Measurements from ENCODE around the gene COPB2.

Gene COPB2

DNA sequence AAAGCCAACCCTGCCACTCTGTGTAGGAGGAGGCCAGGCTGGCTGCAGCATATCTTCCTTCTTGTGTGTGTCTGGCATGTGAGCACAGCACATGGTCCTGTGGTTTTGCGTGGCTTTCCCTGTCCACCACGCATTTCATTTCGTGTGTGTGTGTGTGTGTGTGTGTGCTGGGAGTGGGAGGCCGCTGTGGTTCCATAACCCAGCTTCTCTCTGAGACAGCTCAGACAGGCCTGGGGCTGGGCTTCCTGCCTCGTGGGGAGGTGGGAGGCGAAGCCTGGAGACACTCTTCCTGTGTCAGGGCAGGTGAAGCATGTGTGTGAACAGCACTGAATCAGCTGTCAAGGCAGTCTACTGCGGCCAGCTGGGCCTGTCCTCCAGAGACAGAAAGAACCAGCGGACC is 61.6 kb downstream of the COPB2 start:
- no peak for DNase-seq (ENCODE audit: low spot score)

GRCh38 chr3:139327231-139327630 is 62.2 kb downstream of the COPB2 start:
- no peak for DNase-seq (ENCODE audit: low spot score)

DNA sequence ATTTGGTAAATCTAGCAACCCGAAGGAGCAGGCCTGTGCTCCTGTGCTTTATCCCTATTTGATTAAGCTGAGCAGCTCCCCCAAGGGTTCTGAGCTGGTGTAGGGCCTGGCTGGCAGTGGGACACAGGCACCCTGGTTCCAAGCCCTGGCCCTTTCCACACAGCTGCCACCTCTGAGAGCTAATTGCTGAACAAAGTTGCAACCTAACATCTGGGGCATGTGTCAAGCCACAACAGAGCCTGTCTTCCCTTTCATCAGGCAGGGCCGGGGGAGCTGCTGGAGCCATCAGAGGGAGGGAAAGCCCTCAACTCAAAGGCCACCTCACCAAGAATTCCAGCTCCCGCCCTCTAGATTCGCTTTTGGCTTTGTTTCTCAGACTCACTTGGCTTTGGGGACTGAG is 62.7 kb downstream of the COPB2 start:
- no peak for DNase-seq (ENCODE audit: low spot score)

- DNase-seq (ENCODE audit: low spot score), result no peak
These were observed 63.3 kb downstream of the COPB2 start for GRCh38 chr3:139326131-139326530.

DNA sequence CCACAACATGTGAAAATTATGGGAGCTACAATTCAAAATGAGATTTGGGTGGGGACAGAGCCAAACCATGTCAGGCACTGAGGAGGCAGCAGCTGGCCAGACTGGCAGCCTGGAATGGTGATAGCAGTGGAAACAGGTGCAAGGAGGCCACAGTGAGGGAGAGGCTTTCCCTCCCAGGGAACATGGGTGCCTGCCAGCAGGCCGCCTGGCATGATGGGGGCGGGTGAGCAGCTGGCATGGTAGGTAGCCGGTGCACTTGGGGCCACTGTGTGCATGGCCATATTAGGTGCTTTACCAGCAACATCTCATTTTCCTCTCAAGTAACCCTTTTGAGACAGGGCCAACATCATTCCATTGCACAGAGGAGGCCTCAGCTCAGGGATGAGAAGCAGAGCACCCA is 63.9 kb downstream of the COPB2 start:
- no peak for DNase-seq (ENCODE audit: low spot score)

DNA sequence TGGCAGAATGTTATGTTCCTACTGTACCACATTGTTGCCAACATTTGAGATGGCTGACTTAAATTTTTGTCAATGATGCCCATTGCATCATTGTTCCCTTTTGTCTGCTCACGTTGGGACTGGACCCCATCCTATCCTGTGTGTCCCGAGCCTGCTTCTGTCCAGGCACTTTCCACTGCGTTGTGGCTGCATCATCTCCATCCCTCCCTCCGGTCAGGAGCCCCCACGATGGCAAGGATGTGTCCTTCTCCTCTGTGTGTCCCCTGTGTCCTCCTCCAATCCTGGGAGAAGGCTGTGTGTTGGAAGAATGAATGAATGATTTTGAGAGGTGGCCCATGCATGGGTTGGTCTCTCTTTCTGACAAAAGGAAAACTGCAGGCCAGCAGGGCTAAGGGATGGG is 65.0 kb downstream of the COPB2 start:
- no peak for DNase-seq (ENCODE audit: low spot score)

GRCh38 chr3:139323146-139323545 is 66.3 kb downstream of the COPB2 start:
- no peak for DNase-seq (ENCODE audit: low spot score)

GRCh38 chr3:139322346-139322745 is 67.1 kb downstream of the COPB2 start:
- DNase-seq (ENCODE audit: low spot score), result no peak

GRCh38 chr3:139320551-139321309 is 68.7 kb downstream of the COPB2 start:
- no peak for DNase-seq (ENCODE audit: low spot score)

GRCh38 chr3:139319428-139320402 is 69.7 kb downstream of the COPB2 start:
- DNase-seq (ENCODE audit: low spot score), result no peak

GRCh38 chr3:139318826-139319225 is 70.6 kb downstream of the COPB2 start:
- DNase-seq (ENCODE audit: low spot score), result no peak

- no peak for DNase-seq (ENCODE audit: low spot score)
These were observed 71.0 kb downstream of the COPB2 start for GRCh38 chr3:139318431-139318816.

DNA sequence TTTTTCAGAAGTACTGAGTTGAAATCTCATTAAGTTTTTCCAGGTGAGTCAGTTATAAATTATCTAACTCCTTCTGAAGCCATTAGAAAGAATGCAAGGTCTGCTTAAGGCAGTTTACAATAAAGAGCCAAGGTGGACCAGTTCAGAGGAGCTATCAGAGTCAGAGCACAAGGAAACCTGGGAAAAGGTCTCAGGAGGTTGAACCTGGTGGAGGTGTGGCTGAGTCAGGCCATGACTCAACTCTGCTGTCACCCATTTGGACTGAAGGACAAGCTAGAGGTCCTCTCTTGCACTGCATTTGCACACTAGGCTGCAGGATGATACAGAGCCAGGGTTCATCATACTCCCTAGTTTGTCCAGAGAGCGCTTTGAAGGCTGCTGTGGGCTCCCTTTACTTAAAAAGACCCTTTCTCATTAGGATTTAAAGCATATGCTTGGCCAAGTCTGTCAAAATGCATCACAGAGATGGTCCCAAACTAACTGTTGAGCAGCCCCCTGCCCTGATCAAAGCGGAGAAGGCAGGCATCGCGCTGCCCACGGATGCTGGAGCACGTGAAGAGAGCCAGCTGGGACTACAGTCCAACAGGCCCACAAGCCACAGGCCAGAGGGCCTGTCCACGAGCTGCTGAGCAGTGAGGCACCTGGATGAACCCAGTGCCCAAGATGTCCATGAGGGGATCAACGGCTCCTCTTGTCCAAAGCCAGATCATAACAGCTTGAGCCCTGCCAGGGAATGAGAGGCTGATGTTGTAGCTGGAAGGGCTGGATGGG is 71.6 kb downstream of the COPB2 start:
- DNase-seq (ENCODE audit: low spot score), result no peak

GRCh38 chr3:139317215-139317614 is 72.2 kb downstream of the COPB2 start:
- DNase-seq (ENCODE audit: low spot score), result no peak

DNA sequence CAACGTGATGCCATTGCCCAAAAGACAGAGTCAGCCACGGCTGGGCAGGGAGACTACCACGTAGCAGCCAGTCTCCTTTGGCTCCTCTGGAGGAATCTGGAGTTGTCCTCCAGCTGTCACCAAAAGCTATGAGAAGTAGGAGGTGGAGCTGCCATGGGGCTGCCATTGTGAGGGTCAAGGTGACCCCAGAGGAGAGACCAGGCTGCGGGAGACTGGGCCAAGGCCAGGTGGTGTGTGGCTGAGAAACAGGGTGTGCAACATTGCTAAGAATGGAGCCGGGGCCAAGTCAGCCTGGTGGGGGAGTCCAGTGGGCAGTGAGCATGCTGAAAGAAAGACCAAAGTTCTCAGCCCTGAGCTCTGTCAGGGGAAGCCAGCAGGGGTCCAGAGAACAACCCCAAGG is 75.5 kb downstream of the COPB2 start:
- DNase-seq (ENCODE audit: low spot score), result no peak

GRCh38 chr3:139312959-139313358 is 76.5 kb downstream of the COPB2 start:
- no peak for DNase-seq (ENCODE audit: low spot score)

- DNase-seq (ENCODE audit: low spot score), result no peak
These were observed 77.0 kb downstream of the COPB2 start for GRCh38 chr3:139312416-139312815.

DNA sequence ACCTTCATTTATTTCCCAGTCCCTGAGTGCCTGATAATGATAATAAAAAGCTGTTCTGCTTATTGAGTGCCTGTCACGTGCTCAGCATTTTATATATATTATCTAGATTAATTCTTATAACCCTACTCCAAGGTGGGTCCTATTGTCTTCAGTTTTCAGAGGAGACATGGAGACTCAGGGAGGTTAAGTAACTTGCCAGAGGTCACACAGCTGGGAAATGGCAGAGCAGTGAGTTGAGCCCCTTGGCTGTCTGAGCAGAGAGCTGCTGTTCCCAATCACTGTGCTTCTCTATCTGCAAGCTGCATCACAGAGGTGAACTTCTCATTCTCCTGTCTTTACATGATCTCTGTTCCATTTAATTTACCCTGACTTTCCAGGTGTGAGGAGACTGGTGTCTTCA is 77.9 kb downstream of the COPB2 start:
- DNase-seq (ENCODE audit: low spot score), result no peak

DNA sequence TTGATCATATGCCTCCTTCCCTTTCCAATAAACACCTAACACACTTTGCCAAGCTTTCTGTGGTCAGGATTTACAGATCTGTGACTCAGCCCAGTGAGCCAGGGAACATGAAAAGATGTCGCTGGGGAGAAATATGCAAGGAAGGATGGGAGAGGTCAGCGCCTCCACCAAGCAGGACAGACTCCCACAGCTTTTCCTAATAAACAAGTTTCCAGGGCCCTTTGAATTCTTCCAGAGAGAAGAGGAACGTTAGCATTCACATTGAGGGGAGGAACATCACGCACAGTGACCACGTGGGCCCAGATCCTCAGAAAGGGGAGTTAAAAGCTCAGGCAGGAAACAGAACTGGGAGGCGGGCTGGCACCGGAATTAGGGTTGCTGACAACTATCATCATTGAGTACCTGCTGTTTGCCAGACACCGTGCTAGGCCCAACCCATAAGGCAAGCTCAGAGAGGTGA is 78.9 kb downstream of the COPB2 start:
- no peak for DNase-seq (ENCODE audit: low spot score)

DNA sequence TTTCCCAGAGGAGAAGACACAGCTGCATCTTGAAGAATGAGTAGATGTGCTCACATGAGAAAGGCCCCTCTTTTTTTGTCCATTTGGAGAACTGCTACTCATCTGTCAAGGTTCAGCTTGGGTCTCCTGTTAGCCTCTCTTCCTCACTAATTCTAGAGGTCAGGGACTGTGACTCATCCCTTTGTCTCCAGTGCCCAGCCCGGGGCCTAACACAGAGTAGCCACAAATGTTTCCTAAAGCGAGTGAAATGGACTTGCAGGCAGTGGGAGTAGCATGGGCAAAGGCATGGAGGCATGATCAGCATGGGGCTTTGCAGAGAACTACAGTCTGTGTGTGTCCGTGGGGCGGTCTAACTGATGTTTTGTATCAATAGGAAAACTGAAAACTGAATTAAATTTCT is 79.6 kb downstream of the COPB2 start:
- DNase-seq (ENCODE audit: low spot score), result no peak

DNA sequence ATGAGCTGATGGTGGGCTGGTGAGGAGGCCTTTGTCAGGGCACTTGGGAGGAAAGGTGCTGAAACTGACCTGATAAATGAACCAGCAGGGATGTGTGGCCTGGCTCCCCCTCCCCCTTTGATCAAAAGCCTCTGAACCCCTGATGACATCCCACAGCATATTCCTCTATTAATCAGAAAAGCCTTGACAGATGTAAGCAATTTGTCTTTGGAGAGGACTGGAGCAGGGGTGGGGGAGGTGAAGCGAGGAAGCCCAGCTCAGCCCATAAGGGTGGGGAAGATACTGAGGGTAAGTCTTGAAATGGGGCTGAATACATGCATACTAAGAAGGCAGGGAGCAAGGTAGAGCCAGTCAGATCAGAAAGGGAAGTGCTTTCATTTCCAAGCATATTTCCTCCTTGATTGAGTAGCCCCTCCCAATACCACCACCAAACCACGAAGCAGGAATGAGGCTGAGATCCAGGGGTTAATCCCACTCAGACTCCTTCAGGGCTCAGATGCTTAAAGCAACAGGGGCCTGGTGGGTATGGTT is 80.3 kb downstream of the COPB2 start:
- DNase-seq (ENCODE audit: low spot score), result no peak

GRCh38 chr3:139308560-139308959 is 80.9 kb downstream of the COPB2 start:
- no peak for DNase-seq (ENCODE audit: low spot score)

All from CD4-positive, alpha-beta T cell treated with Interleukin-2 at 100 ng/mL for 4 hours (primary cell).